GM18909 (cell line): ENCODE data around the gene PDE2A.

ENCODE experiments used
- ATAC-seq: cut with Tn5 transposase; IDR thresholded peaks from one replicate; pipeline ENCODE4 v1.9.1; 2021; ENCODE audit warnings: mild to moderate bottlenecking; ENCODE audit not compliant: unreplicated experiment, poor library complexity

The PDE2A gene

GRCh38 chr11:72641522-72642042 is 32.6 kb downstream of the PDE2A start:
- no peak for ATAC-seq

DNA sequence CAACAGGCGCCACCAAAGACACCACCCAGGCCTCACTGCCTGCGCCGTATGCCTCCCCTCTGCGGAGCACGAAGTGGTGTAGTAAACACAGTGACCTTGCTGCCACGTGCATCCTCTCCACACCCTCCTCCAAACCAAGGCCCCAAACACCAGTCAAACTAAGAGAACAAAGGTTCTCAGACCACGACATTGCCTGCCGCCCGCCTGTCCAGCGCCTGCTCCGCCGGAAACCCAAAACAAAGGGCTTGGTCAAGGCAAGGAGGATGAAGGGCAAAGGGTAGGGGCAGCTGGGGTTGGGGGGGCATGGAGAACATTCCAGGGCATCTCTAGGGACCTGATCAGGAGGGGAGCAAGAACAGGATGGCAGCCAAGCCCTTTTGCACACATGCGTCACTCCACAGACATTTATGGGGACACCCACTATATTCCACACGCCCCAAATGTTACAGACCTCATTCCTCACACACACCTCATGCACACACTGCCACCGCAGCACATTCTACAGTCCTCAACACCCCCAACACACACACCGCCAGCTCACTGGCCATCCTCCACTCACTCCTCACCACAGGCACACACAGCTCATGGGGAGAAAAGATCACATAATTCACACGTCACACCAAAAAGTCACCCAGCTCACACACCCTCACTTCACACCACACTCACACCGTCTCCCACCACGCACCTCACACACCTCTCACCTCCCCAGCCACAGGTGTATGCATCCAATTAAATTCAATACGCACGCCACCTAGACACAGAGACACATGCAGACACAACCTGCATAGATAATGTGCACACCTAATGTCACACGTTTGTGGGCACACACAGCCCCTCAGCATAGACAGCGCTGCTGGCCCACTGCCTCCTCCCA is 34.5 kb downstream of the PDE2A start:
- no peak for ATAC-seq

DNA sequence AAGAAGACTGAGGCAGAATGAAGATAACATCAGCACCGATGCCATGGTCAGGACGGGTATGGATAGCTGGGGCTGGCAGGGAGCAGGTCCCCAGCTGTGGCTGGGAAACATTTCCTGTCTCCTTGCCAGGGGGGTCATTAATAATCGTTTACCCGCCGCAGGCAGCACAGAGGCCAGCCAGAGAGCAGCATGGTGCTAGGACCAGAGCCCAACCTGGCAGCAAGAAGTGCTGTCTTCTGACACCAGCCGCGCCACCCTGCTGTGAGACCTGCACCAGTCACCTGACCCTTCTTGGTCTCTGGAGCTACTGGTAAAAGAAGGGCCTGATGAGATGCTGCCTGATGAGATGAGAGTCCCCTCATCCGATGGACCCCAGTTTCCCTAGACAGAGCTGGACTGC is 36.3 kb downstream of the PDE2A start:
- ATAC-seq = no peak

DNA sequence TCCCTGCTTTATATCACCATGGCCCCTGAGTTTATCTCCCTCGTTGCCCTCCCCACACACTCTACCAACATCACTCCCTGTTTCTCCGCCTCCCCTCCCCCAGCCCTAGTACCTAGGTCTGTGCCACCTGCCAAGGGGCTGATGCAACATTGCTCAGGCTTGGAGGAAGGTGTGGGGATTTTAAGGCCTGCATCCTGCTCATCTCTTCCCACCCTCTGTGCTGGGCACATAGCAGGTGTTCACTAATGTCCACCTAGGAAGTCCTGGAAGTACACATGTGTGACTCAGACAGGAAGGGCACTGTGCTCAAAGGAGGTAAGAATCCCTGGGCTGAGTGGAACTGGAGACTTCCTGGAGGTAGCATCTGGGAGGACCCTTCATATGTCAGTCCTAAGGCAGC is 37.0 kb downstream of the PDE2A start:
- ATAC-seq = no peak

DNA sequence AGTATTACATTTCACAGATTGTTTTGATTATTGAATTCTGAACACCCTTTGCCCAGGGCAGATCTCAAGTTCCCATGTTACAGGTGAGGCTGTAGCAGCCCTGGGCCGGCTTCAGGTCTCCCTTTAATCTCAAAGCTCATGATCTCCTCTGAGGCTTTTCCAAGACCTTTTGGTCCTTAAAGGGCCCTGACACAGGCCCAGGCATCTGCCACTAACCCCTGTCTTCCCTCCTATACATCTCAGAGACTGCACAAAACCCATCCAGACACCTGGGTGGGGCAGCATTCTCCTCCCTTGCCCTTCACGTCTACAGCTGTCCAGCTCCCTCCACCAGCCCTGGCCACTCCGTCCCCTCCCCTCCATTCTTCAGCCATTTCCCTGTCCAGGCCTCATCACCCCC is 37.8 kb downstream of the PDE2A start:
- no peak for ATAC-seq

DNA sequence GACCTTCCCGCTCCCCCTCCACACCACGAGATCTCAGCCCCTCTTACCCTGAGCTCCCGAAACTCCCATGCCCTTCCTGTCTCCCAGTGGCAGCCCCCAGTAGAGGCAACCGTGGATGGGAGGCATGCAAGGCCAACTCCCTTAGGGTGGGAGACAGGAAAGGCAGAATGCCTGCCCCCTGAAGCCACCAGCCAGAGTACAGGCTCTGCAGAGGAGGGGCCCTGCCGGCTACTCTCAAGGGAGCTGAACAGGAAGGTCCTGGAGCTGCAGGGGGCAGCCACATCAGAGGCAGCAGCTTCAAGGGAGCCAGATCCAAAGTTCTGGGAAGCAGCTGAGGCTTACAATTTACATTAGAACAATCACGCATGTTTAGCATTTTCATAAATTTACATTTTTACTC is 38.3 kb downstream of the PDE2A start:
- no peak for ATAC-seq

DNA sequence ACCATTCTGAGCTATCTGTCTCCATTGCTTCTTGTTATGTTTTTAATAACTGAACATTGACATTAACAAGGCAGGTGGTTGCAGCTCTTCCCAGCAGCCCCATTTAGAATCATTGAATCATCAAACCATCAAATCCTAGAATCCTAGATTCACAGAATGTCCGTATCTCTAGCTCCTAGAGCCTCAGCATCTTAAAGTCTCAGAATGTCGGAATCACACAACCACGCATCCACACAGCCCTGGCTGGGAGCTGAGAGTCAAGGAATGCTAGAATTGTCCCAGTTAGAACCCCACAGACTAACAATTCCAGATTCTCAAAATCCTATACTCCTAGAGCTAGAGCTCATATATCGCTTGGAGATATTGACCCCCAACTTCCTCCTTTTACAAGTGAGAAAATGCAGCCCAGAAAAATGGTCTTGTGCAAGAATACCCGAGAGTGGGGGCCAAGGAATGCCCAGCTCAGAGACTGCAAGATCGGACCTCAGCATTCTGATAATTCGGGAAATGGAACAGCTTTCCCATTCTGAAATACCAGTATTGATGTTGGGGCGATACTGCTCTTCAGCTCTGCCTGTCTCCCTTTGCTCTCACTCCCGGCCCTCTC is 38.8 kb downstream of the PDE2A start:
- ATAC-seq = no peak

DNA sequence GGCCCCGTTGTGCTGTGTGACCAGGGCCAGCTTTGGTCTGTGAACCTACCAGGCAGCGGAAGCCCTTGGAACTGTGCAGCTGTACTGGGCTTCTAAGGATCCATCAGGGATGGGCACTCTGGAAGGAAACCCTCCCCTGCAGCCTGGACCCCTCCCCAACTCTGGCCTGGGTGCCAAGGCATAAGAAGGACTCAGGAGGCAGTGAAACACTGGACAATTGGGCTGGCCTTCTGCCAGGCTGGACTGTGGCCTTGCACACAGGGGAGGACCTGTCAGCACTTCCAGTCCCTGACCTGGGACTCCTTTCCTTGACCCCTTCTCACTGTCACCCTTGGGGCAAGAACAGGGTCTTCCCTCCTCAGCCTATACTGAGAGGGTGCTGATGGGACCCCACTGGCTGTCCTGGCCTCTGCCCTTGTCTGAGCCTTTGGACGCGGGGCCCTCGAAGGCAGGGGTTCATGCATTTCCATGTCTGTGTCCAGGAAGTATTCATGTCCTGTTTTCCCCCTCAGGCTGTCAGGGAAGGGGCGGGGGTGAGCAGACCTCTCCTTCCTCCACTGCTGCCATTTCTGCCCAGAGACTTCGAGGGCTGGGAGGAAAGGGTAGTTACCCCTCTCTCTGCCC is 39.6 kb downstream of the PDE2A start:
- ATAC-seq = no peak

DNA sequence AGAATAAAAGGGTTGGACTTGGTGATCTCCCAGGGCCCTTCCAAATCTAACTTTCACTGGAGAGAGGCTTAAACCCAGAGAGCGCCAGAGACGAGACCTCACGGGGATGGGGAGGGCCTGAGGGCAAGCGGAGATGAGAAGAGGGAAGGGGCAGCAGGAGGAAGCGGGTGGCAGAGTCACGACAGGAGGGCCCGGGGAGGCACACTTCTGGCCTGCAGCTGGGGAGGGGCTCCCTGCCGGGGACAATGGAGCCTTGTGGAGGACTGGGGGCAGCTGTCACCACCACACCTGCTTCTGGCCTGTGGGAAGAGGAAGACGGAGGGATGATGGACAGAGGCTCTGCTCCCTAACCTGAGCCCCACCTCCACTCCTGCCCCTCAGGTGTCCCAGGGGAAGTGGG is 40.2 kb downstream of the PDE2A start:
- no peak for ATAC-seq

GRCh38 chr11:72633068-72633467 is 41.2 kb downstream of the PDE2A start:
- no peak for ATAC-seq

DNA sequence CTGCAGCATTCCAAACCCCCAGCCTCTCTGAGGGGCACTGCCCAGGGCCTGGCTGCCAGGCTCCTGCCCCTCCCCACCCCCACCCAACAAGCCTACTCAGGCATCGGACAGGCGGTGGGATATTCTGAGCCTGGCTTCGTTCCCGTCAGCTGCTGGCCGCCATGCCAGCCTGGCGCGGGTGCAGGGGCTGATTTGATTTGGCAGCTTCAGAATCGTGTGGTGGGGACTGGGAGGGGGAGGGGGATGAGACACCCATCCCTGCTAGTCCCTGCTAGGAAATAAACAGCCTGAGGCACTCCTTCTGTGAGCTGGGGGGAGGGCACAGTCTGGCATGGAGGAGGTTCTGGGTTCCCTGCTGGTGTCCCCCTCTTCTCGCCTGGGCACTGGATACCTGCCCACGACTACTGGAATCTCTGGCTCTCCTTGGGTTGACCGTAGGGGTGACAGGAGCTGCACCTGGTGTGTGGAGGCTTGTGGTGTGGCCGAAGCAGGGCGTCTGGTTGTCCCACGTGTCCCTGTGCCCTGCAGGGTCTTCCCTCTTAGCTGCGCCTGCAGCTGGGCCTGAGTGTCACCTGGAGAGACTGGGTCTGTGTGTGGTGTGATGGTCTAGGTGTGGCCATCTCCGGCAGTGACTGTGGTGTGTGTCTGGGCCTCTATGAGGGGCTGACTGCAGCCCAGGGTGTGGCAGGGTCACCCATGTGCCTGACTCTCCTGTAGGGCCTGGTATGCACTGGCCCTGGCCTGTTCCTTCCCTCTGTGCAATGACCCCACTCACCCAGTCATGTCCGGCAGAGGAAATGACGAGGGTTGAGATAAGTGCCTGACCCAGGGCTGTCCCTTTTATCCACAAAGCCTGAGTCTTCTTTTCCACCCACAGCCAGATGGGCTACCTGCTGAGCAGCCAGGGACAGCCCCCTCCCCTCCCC is 42.2 kb downstream of the PDE2A start:
- ATAC-seq = no peak

- ATAC-seq = no peak
These were observed 43.9 kb downstream of the PDE2A start for GRCh38 chr11:72630104-72630852.

DNA sequence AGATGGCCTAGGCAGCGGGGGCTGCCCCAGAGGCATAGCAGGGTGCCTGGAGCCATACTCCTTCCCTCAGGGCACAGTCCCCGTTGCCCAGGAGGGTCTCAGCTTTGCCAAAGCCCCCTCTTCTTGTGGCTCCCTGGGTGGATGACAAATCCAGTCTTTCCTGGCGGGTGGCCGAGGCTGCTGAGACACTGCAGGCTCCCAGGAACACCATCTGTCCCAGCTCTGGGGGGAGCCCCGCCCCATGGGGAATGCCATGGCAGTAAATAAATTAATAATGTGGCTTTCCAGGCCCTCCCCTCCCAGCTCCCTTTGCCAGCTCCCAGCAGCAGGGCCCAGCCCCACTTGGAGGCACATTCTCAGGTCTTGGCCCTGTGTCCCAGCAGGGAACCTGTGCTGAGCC is 45.0 kb downstream of the PDE2A start:
- ATAC-seq = no peak

DNA sequence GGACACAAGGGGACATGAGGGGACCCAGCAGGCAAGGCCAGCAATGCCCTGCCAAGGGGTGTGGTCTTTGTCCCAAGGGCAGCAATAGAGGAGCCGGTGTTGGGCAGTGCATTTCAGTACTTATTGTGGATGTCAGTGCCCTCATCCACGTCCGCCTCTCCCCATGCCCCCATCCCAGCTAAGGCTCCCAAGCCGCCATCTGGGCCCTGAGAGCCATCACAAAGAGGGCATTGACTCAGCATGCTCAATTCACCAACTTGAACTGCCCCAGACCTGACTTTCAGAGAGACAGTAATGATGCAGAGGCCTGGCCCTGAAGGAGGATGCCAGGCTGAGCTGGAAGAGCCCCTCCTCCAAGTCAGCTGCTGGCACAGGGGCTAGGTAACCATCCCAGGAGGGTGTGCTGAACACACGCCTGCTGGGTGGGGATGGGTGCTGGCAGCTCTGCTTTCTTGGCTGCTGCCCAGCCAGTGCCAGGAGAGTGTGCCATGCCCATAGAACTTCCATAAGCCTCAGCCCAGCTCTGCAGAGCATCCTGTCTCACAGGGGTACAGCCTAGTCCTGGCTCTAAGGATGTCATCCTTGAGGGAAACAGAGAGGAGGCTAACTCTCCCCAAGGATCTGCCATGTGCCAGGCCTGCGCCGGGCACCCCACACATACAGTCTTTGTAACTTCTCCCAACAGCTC is 46.5 kb downstream of the PDE2A start:
- no peak for ATAC-seq

GRCh38 chr11:72626414-72626936 is 47.7 kb downstream of the PDE2A start:
- ATAC-seq = no peak

DNA sequence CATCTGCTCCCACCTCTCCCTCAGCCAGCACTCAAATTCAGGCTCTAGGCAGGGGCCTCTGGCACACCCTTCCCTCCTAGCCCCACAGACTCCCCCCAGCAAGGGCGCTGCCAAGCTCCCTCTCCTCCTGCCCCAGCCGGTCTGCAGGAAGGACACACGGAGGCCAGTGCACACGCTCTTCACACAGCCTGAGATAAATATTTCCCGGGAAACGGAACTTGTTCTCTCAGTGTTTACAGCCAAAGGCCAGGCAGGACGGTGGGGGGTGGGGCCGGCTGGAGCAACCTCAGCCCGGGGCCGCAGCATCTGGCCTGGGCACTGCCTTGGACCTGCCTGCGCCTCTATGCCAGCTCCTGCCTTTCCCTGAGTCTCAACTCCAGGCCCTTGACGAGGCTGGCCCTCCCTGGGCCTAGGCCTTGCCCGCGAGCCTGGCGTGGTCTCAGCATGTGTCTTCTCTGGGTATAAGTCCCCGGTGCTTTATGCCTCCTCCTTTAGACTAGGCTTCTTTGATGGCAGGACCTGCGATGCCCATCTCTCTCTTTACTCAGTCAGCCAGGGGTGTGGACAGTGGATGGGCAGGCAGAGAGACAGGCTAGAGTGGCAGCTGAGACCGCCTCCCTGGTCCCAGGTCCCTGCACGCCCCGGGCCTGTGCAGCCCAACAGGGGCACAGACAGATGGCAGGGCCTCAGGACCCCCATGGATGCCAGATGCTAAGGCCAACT is 48.4 kb downstream of the PDE2A start:
- ATAC-seq = no peak

GRCh38 chr11:72624496-72625201 is 49.6 kb downstream of the PDE2A start:
- no peak for ATAC-seq

DNA sequence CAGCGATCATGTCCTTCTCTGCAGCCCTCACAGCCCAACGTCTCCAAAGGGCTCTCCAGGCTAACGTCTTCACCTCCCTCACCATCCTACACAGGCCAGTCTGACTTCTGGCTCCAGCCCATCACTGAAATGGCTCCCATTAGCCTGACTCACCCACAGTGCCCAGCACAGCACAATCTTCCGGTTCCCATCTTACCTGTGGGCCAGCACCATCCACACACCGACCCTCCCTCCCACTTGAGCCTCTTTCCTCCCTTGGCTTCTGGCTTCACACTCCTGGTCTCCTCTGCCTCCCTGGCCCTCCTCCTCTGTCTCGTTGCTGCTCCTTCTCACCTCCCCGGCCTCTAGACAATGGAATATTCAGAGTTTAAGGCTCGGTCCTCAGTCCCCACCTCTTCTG is 51.2 kb downstream of the PDE2A start:
- ATAC-seq = no peak
